Activated gamma-delta T cell treated with Interleukin-2 at 50 U/mL for 16 hours (primary cell): Measurements from ENCODE around the gene PSMC5.

Experiments
- DNase-seq: peaks from one replicate; pipeline ENCODE4 v3.0.0-alpha.2; 2020

The PSMC5 gene

GRCh38 chr17:63821804-63822203 is 5.4 kb upstream of the PSMC5 start:
- DNase-seq = no peak

- DNase-seq = no peak
Observed at GRCh38 chr17:63822537-63822936, 4.7 kb upstream of the PSMC5 start.

- DNase-seq = no peak
Observed at GRCh38 chr17:63823659-63824331, 3.4 kb upstream of the PSMC5 start.

DNA sequence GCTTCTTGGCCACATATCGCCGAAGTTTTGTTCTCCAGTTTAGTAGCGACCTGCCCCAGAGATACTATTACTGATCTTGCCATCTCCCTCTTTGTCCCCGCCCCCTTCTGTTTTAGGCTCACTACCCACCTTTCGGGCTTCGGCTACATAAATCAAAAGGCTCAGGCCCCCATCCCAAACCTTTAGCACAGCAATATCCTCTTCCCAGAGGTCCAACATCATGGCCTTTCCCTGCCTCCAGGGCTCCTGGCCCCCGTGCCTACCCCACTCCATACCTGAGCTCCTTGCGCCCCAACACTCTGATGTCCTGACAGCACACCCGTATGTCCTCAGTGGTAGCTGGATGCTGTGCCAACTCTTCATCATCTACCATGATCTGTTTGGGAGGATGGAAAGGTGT is 2.9 kb upstream of the PSMC5 start:
- no peak for DNase-seq

- no peak for DNase-seq
Observed at GRCh38 chr17:63826468-63827001, 696 bp upstream of the PSMC5 start.

- DNase-seq = no peak
Observed at GRCh38 chr17:63827801-63828221, 580 bp downstream of the PSMC5 start.

GRCh38 chr17:63828936-63829335 is 1.7 kb downstream of the PSMC5 start:
- DNase-seq = no peak

- no peak for DNase-seq
Observed at GRCh38 chr17:63830278-63830677, 3.0 kb downstream of the PSMC5 start.

GRCh38 chr17:63830904-63831491 is 3.8 kb downstream of the PSMC5 start:
- no peak for DNase-seq

- DNase-seq = no peak
Observed at GRCh38 chr17:63831505-63831904, 4.3 kb downstream of the PSMC5 start.

DNA sequence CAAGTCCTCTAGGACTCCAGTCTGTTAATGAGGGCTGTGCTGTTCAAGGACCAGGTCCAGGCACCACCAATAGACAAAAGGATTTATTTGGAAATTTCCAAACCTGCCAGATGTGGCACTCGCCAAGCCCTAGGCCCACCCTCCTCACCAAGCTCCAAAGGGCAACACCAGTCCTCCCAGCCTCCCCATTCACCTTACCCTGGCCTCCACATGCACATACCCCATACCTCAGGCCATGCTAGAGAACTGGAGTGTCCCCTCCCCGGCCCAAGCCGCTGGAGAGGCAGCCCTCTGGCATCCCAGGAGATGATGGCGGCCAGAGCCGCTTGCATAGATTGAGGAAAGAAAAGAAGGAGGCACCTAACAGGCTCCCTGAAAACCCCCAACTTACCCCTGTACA is 4.8 kb downstream of the PSMC5 start:
- no peak for DNase-seq

GRCh38 chr17:63832455-63832854 is 5.2 kb downstream of the PSMC5 start:
- DNase-seq = no peak

DNA sequence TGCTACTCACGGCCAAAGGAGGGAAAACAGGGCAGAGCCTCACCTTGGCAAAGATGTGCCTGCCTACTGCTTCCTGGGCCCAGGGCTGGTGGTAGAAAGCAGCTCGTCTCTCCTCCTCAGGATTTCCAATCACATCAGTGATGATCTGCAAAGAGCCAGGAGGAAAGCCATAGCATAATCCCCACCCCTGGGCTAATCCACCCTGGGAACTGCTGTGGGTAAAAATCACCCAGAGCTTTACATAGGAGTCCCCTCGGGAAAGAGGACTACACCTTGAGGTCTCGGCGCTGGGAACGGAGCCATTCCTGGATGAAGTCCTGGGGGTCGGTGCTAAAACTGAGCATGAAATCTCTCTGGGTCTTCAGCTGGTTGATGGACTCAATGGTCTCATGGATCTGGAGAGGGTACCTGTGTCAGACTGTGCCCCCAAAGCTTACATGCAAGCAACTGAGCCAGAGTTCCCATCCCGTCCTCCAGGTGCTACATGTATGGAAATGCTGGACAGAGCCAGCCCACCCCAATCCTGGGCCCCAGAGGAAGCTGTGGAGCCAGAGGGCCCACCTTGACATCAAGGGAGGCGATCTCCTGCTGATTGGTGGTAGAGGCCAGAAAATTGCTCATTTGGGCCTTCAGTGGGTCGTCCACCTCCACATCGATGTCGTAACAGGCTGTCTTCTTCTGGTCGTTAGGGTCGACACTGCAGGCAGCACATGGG is 6.0 kb downstream of the PSMC5 start:
- no peak for DNase-seq

GRCh38 chr17:63833741-63834373 is 6.6 kb downstream of the PSMC5 start:
- no peak for DNase-seq

DNA sequence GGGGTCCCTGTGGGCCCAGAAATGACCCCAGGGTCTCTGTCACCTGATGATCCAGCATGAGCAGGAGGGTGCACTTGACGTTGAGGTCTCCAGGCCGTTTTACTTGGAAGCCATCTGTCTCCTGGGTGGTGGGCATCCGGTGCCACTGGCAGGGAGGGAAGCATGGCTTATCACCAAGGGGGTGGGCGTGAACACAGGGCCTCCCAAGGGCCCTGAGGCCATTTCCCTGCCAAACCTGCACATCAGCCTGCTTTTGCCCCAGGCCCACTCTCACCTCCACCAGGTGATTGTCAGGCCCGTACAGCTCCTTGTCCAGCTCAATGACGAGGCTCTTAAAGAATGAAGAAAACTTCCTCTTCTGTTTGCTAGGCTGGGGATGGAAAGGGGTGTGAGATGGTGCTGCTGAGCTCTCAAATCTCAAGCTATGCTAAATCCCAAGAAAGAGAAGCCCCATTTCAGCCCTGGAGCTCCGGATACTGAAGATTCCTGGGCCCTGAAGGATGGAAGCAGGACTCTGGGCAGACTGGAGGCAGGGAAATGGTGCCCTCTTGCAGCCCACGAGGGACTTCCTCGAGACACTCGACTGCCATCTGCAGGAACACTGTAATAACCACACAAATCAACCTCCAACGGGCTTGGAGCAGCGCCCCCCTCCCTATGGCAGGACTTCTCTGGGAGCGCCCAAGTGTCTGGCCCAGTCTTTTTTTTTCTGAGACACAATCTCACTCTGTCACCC is 7.4 kb downstream of the PSMC5 start:
- DNase-seq = peak; percentile 57

GRCh38 chr17:63835167-63835720 is 8.0 kb downstream of the PSMC5 start:
- DNase-seq = no peak

DNA sequence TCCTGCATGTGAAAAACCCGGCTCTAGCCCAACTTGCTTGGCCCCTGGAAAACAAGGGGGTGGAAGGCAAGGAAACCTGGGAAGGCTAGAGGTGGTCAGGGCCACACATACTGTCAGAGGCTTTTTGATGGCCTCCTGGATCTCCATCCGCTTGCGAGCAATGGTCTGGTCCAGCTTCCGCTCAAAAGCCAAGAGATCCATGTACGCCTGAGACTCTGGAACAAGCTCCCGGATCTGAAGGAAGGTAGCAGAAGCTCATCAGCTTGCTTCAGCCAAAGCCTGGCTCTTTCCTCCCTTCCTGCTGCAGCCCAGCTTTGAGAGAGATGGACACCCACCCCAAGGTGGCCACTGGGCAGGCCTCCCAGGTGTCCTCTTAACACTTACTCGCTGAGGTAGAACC is 9.6 kb downstream of the PSMC5 start:
- no peak for DNase-seq

GRCh38 chr17:63837480-63837879 is 10.2 kb downstream of the PSMC5 start:
- DNase-seq = no peak

DNA sequence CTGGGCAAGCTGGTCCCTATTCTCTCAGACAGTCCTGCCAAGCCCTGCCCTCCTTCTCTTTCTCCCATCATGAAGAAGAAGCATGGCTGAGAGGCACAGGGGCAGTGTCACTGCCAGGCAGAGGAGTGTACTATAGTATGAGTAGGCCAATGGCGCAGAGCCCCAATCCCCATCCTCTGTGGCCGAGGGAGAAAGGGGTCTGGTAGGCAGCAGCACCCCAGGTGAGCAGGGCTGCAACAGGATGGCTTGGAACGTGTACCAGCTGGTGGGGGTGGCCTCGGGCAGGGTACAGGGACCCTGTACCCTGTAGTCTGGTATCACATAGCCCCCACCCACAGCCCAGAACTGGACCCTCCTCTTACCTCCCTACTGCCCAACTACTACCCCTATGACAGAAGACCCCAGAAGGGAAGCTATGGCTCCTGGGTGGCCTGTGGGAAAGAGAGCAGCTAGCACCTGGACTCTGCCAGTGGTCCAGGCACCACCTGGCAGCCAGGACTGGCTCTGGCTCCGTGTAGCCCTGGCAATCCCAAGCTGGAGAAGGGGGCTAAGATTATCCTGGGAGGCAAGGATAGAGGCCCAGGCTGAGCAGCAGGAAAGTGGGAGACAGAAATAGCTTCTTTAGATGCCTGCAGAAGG is 10.8 kb downstream of the PSMC5 start:
- no peak for DNase-seq

- no peak for DNase-seq
Observed at GRCh38 chr17:63838631-63839171, 11.5 kb downstream of the PSMC5 start.

DNA sequence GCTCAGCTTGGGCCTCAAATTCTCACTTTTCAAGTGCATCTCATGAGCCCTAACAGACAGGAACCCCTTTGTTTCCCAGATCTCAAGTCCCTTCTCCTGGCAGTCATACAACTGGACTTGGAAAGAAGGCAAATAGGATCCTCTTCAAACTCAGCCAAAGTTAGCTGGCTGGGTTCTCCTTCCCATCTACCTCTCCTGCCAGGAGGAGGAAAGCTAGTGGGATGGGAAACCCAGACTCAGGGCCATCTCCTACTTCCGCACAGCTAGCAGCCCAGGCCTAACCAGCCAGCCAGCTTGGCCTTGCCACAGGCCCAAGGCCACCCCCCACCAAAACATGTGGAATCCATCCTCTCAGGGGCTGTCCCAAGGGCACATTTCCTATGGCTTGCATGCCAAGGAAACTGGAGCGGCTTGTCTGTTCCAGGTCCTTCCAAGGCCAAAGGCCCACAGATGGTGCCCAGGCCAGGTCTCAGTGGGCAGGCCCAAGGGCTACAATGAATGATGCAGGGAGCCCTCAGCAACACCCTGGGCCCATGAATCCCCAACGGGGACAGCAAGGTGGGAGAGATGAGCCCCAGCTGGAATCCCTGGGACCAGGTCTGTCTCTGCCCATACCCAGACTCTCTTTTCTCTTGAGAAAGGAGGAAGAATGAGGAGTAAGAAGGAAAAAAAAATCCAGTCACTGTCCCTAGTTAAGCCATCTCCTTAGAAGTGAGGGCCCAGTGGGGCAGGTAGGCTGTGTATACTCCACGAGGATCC is 13.5 kb downstream of the PSMC5 start:
- DNase-seq = no peak
